Tibial nerve (tissue), 4 donors: ENCODE results near the gene SRGAP3.

Experiments used
- EP300 ChIP-seq, 2 donors: sonication (generic); formaldehyde crosslinking; IDR thresholded peaks; one replicate each; pipeline ENCODE4 v1.6.1; 2017; ENCODE audit warnings: antibody characterized with exemption in 2 of 2, mild to moderate bottlenecking in 1 of 2
- POLR2A ChIP-seq, 2 donors: fragments of 450-650 bp; IDR thresholded peaks; one replicate each; pipeline ENCODE4 v1.6.1; 2017; ENCODE audit warnings: antibody characterized with exemption in 2 of 2, mild to moderate bottlenecking in 2 of 2, moderate library complexity in 2 of 2
- TF ChIP-seq, protein P1 (sequence below), 5 experiments: fragments of 200-600 bp in 3 of 5; fragments of 450-650 bp in 2 of 5; sonication (generic) in 3 of 5; IDR thresholded peaks; one replicate each; pipeline ENCODE4 v1.5.1; 2016 to 2019; ENCODE audit warnings: antibody characterized with exemption in 5 of 5, mild to moderate bottlenecking in 3 of 5, moderate library complexity in 2 of 5

DNA sequence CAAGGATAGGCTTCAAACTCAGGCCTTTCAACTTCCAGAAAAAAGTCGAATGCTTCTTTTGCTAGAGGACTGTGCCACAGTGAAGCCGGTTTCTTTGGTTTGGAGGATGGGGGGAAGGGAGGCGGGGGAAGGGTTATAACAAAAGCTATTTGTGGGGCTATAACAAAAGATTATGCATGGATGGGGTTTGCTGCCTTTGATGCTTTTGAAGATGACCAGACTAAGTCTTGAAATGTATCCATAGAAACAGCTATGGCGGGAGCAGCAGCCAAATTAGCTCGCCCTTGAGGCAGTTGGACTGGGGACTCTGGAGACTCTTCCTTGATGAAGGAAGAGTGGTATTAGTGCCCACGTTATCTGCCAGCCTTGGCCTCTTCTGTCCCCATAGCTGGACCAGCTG is 47.5 kb downstream of the SRGAP3 start:
- TF ChIP-seq, protein P1, sequence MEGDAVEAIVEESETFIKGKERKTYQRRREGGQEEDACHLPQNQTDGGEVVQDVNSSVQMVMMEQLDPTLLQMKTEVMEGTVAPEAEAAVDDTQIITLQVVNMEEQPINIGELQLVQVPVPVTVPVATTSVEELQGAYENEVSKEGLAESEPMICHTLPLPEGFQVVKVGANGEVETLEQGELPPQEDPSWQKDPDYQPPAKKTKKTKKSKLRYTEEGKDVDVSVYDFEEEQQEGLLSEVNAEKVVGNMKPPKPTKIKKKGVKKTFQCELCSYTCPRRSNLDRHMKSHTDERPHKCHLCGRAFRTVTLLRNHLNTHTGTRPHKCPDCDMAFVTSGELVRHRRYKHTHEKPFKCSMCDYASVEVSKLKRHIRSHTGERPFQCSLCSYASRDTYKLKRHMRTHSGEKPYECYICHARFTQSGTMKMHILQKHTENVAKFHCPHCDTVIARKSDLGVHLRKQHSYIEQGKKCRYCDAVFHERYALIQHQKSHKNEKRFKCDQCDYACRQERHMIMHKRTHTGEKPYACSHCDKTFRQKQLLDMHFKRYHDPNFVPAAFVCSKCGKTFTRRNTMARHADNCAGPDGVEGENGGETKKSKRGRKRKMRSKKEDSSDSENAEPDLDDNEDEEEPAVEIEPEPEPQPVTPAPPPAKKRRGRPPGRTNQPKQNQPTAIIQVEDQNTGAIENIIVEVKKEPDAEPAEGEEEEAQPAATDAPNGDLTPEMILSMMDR (IDR thresholded peaks at IDR 0.05): no peak
- TF ChIP-seq EP300 (IDR thresholded peaks at IDR 0.05) (no peak), POLR2A (IDR thresholded peaks at IDR 0.05) (no peak)
